Measurements from ENCODE around the gene FCN1. TPM values are rescaled to one million over a fixed set of nuclear protein-coding genes. Genes with fewer than 3 reads are reported as not detected.

FCN1 gene
- total RNA-seq, 4 donors from 2014 or later: 1.3 to 26.0 (median 1.8) TPM

GRCh38 chr9:134937164-134937555 is 19.4 kb upstream of the FCN1 start:
- Histone ChIP-seq H3K27me3 (peaks cover 0 to 88% (median 0%) of the 10 kb centered on the region in 4 donors), H3K27ac (replicated peaks in 1 of 4) (no peak overlapping the region), H3K4me3 (no peak overlapping the region), H3K4me1 (peaks cover 2 to 6% (median 4%) of the 10 kb centered on the region in 4 donors), H3K9me3 (no peaks in the 10 kb centered on the region), H3K36me3 (no peaks in the 10 kb centered on the region)
- DNase-seq (ENCODE audit: extremely low spot score): no peak
- TF ChIP-seq POLR2AphosphoS5 (IDR thresholded peaks at IDR 0.05): no peak
- intact Hi-C loops (cut with DNase I): no loop called here
- 83% methylated on average over 1 of the region's 9 CpGs for WGBS

DNA sequence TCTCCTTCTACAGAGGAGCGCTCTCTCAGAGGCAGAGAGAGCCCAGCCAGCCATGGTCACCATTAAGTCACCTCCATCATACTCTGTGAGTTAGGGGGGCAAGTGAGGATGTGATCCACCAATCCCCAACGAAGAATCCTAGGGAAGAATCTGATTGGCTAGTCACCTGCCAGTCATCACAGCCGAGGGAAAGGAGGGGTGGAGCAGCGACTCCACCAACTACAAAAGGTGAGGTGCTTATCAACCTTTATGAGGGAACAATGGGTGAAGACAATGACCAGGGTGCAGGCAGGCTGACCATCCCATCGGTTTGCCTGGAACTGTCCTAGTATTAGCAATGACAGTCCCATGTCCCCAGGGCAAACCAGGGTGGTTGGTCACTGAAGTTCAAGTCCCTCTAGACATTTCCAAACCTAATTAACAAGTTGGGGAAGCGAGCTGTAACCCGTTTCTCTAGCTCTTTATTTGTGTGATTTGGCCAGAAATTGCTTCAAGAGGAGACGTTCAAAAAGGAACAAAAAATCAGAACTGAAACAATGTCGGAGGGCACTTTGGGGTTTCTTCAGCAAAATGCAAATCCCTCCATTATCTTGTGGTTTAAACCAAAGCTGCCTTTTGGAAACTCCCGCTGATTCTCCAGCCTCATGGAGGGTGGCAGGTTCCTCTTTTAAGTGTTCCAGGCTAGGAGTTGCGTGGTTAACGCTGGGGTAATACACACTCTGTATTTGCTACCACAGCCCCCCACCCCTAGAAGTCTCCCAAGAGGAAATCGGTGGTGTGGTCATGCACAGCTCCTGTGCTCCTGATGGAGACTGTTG is 18.8 kb upstream of the FCN1 start:
- no peak for DNase-seq (ENCODE audit: extremely low spot score)
- WGBS: 85% methylated on average over 12 of the region's 13 CpGs
- H3K4me1 ChIP-seq: no peaks in the 10 kb centered on the region
- H3K9me3 ChIP-seq: no peaks in the 10 kb centered on the region
- TF ChIP-seq POLR2AphosphoS5 (IDR thresholded peaks at IDR 0.05) (no peak), EP300 (IDR thresholded peaks at IDR 0.05) (no peak), POLR2A (IDR thresholded peaks at IDR 0.05; ENCODE audit: low read depth) (no peak)
- TF ChIP-seq, protein P1, sequence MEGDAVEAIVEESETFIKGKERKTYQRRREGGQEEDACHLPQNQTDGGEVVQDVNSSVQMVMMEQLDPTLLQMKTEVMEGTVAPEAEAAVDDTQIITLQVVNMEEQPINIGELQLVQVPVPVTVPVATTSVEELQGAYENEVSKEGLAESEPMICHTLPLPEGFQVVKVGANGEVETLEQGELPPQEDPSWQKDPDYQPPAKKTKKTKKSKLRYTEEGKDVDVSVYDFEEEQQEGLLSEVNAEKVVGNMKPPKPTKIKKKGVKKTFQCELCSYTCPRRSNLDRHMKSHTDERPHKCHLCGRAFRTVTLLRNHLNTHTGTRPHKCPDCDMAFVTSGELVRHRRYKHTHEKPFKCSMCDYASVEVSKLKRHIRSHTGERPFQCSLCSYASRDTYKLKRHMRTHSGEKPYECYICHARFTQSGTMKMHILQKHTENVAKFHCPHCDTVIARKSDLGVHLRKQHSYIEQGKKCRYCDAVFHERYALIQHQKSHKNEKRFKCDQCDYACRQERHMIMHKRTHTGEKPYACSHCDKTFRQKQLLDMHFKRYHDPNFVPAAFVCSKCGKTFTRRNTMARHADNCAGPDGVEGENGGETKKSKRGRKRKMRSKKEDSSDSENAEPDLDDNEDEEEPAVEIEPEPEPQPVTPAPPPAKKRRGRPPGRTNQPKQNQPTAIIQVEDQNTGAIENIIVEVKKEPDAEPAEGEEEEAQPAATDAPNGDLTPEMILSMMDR (IDR thresholded peaks at IDR 0.05): no peak
- no peak overlapping the region for H3K4me3 ChIP-seq
- intact Hi-C loops (cut with DNase I): no loop called here
- H3K27me3 ChIP-seq: peaks cover 0 to 85% (median 0%) of the 10 kb centered on the region in 4 donors
- H3K36me3 ChIP-seq: no peaks in the 10 kb centered on the region
- H3K27ac ChIP-seq (replicated peaks in 1 of 4): no peak overlapping the region

- Histone ChIP-seq H3K27me3 (peaks cover 0 to 77% (median 0%) of the 10 kb centered on the region in 4 donors), H3K4me3 (no peak overlapping the region), H3K36me3 (no peaks in the 10 kb centered on the region), H3K27ac (replicated peaks in 1 of 4) (no peak overlapping the region), H3K9me3 (no peaks in the 10 kb centered on the region), H3K4me1 (no peaks in the 10 kb centered on the region)
- TF ChIP-seq, protein P1 (IDR thresholded peaks at IDR 0.05): no peak
- TF ChIP-seq POLR2AphosphoS5 (IDR thresholded peaks at IDR 0.05): no peak
- intact Hi-C loops (cut with DNase I): no loop called here
- no peak for DNase-seq (ENCODE audit: extremely low spot score)
- 83% methylated on average over 27 of the region's 27 CpGs for WGBS
Observed at GRCh38 chr9:134935701-134936345, 18.1 kb upstream of the FCN1 start.

DNA sequence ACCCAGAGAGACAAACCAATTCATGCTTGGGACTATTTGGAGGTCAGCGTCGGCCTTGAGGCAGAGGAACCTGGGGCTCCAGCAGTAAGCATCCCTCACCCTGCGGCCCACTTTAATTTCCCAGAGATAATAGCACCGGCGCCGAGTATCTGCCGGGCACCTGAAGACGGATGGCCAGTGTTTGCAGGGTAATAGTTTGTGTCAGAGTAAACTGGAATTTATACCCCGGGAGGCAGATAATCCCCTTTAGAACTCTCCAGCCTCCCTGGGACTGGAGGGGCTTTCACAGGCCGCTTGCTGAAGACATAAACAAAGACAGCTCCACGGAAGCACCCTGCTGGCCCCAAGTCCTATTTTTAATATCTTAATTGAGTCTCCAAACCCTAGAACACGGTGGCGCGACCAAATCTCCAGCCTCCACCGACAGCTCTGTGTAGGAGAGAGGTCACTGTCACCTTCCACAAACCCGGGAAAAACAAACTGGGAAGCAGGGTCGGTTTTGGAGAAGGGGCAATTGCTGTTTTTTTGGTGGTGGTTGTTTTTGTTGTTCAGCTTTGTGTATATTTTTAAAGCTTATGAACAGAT is 17.4 kb upstream of the FCN1 start:
- Histone ChIP-seq H3K27me3 (peaks cover 0 to 72% (median 0%) of the 10 kb centered on the region in 4 donors), H3K27ac (replicated peaks in 1 of 4) (no peak overlapping the region), H3K9me3 (no peaks in the 10 kb centered on the region), H3K36me3 (no peaks in the 10 kb centered on the region), H3K4me3 (no peak overlapping the region), H3K4me1 (no peaks in the 10 kb centered on the region)
- intact Hi-C loops (cut with DNase I): no loop called here
- 67% methylated on average over 7 of the region's 17 CpGs for whole genome bisulfite sequencing
- TF ChIP-seq EP300 (IDR thresholded peaks at IDR 0.05) (no peak), POLR2A (IDR thresholded peaks at IDR 0.05; ENCODE audit: low read depth) (no peak), POLR2AphosphoS5 (IDR thresholded peaks at IDR 0.05) (no peak)
- TF ChIP-seq, protein P1 (IDR thresholded peaks at IDR 0.05): no peak
- DNase-seq (ENCODE audit: extremely low spot score): no peak

DNA sequence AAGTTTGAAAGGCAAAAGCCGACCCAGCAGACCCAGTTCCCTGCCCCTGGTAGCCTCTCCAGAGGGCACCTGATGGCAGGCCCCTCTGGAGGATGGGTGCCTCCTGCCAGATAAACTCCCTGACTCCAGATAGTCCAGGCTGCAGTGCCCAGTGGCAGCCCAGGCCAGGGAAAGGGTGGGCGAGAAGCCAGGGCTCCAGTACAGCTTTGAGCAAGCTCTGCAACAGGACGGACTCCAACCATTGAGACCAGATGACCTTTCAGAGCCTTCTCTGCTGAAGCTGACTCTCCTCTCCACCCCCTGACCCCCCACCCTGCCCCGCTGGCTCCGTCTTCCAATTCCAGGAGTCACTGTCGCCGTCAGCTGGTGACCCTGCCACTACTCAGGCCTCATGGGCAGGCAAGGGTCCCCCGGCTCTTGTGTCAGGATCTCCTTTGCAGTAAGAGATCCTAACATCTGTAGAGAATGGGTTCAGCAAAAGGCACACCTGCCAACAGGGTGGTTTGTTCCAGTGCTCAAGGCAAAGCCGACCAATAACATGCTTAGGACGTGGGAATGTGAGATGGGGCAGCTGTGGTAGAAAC is 15.5 kb upstream of the FCN1 start:
- TF ChIP-seq POLR2A (IDR thresholded peaks at IDR 0.05; ENCODE audit: low read depth) (no peak), POLR2AphosphoS5 (IDR thresholded peaks at IDR 0.05) (no peak), EP300 (IDR thresholded peaks at IDR 0.05) (no peak)
- TF ChIP-seq, protein P1 (IDR thresholded peaks at IDR 0.05): no peak
- H3K36me3 ChIP-seq: no peaks in the 10 kb centered on the region
- 83% methylated on average over 10 of the region's 10 CpGs for WGBS
- intact Hi-C loops (cut with DNase I): no loop called here
- no peak for DNase-seq (ENCODE audit: extremely low spot score)
- no peak overlapping the region for H3K27ac ChIP-seq (replicated peaks in 1 of 4)
- peaks cover 0 to 67% (median 0%) of the 10 kb centered on the region in 4 donors for H3K27me3 ChIP-seq
- no peak overlapping the region for H3K4me3 ChIP-seq
- H3K4me1 ChIP-seq: peaks cover 0 to 7% (median 0%) of the 10 kb centered on the region in 4 donors
- H3K9me3 ChIP-seq: no peaks in the 10 kb centered on the region

All from esophagus muscularis mucosa (tissue), 4 donors.